Neural cell (in vitro differentiated cells): Measurements from ENCODE around the gene EMC8. TPM values are rescaled to one million over a fixed set of nuclear protein-coding genes. Genes with fewer than 3 reads are reported as not detected.

Experiments
- H2AFZ ChIP-seq: fragments of 200-600, 300-800 bp; sonication (generic), shearing (Covaris generic); 2 replicates; pipeline ENCODE4 v1.6.0; 2014; ENCODE audit warnings: low read depth, mild to moderate bottlenecking, antibody characterized with exemption, low read length, moderate library complexity
- H3F3A ChIP-seq: fragments of 200-600 bp; shearing (Covaris generic); 2 replicates; pipeline ENCODE4 v1.6.1; 2016; ENCODE audit warnings: mild to moderate bottlenecking, moderate library complexity, mixed read lengths, antibody characterized with exemption, low read length; ENCODE audit not compliant: insufficient read depth, poor library complexity, severe bottlenecking
- H3K27ac ChIP-seq: fragments of 200-600, 300-800 bp; sonication (generic), shearing (Covaris generic); 2 replicates; pipeline ENCODE4 v1.5.1; 2014; ENCODE audit warnings: mild to moderate bottlenecking, low read length, moderate library complexity
- H3K27me3 ChIP-seq: fragments of 300-800, 200-600 bp; sonication (generic), shearing (Covaris generic); 2 replicates; pipeline ENCODE4 v1.6.0; 2014; ENCODE audit warnings: mild to moderate bottlenecking, low read depth, low read length, moderate library complexity; ENCODE audit not compliant: insufficient read depth
- H3K36me3 ChIP-seq: fragments of 300-800, 200-600 bp; sonication (generic), shearing (Covaris generic); 2 replicates; pipeline ENCODE4 v1.5.1; 2014; ENCODE audit warnings: mild to moderate bottlenecking, antibody characterized with exemption, low read length, moderate library complexity; ENCODE audit not compliant: insufficient read depth
- H3K4me2 ChIP-seq: fragments of 300-800, 200-600 bp; sonication (generic), shearing (Covaris generic); 2 replicates; pipeline ENCODE4 v1.6.0; 2014; ENCODE audit warnings: mild to moderate bottlenecking, low read length
- H3K4me3 ChIP-seq: fragments of 300-800, 200-600 bp; sonication (generic), shearing (Covaris generic); 2 replicates; pipeline ENCODE4 v1.5.1; 2014; ENCODE audit warnings: mild to moderate bottlenecking, low read length, moderate library complexity
- H3K79me2 ChIP-seq: fragments of 200-600 bp; shearing (Covaris generic); replicated peaks from 2 replicates; pipeline ENCODE4 v1.6.0; 2014; ENCODE audit warnings: mild to moderate bottlenecking, low read length, moderate library complexity; ENCODE audit not compliant: insufficient read depth
- H3K9ac ChIP-seq: fragments of 300-800, 200-600 bp; sonication (generic), shearing (Covaris generic); 2 replicates; pipeline ENCODE4 v1.6.1; 2016; ENCODE audit warnings: mild to moderate bottlenecking, low read length, mixed read lengths
- H3K9me2 ChIP-seq: fragments of 200-600 bp; shearing (Covaris generic); 2 replicates; pipeline ENCODE4 v1.6.1; 2016; ENCODE audit warnings: mild to moderate bottlenecking, low read length, mixed read lengths; ENCODE audit not compliant: insufficient read depth
- H3K9me3 ChIP-seq: fragments of 200-600, 300-800 bp; sonication (generic), shearing (Covaris generic); 2 replicates; pipeline ENCODE4 v1.6.1; 2016; ENCODE audit warnings: mild to moderate bottlenecking, mixed run types, low read length, moderate library complexity, mixed read lengths
- H4K20me1 ChIP-seq: fragments of 200-600 bp; shearing (Covaris generic); 2 replicates; pipeline ENCODE4 v1.6.1; 2016; ENCODE audit warnings: mild to moderate bottlenecking, mixed run types; ENCODE audit not compliant: insufficient read depth
- EP300 ChIP-seq: fragments of 450-650 bp; conservative IDR thresholded peaks from 2 replicates; pipeline ENCODE4 v1.6.1; 2014; ENCODE audit warnings: antibody characterized with exemption, mild to moderate bottlenecking, moderate library complexity; ENCODE audit not compliant: poor library complexity, severe bottlenecking
- EZH2 ChIP-seq: fragments of 200-600, 300-800 bp; shearing (Covaris generic), sonication (generic); IDR thresholded peaks from 2 replicates; pipeline ENCODE4 v1.6.1; 2014; ENCODE audit warnings: antibody characterized with exemption, low read length, borderline replicate concordance, mild to moderate bottlenecking; ENCODE audit not compliant: insufficient read depth, poor library complexity, severe bottlenecking
- MXI1 ChIP-seq: fragments of 450-650 bp; conservative IDR thresholded peaks from 2 replicates; pipeline ENCODE4 v1.6.1; 2014; ENCODE audit warnings: antibody characterized with exemption, mild to moderate bottlenecking; ENCODE audit not compliant: poor library complexity, severe bottlenecking
- POLR2AphosphoS5 ChIP-seq: IDR thresholded peaks from 2 replicates; pipeline ENCODE4 v1.6.1; 2012
- REST ChIP-seq: IDR thresholded peaks from 2 replicates; pipeline ENCODE4 v1.6.1; 2012; ENCODE audit warnings: borderline replicate concordance
- SMC3 ChIP-seq: fragments of 450-650 bp; conservative IDR thresholded peaks from 2 replicates; pipeline ENCODE4 v1.6.1; 2014; ENCODE audit warnings: antibody characterized with exemption, mild to moderate bottlenecking, moderate library complexity; ENCODE audit not compliant: poor library complexity
- TAF1 ChIP-seq: IDR thresholded peaks from 2 replicates; pipeline ENCODE4 v1.6.1; 2012; ENCODE audit warnings: low read depth
- polyA plus RNA-seq: library from polyadenylated mRNA; depleted of rRNA; stranded (reverse); fragments of >200 nt; gene quantifications from 2 replicates; pipeline ENCODE4 v1.2.3, GENCODE V29; 2014

The EMC8 gene
- polyA plus RNA-seq, 1 donor from 2014 or later = 38.9 TPM

DNA sequence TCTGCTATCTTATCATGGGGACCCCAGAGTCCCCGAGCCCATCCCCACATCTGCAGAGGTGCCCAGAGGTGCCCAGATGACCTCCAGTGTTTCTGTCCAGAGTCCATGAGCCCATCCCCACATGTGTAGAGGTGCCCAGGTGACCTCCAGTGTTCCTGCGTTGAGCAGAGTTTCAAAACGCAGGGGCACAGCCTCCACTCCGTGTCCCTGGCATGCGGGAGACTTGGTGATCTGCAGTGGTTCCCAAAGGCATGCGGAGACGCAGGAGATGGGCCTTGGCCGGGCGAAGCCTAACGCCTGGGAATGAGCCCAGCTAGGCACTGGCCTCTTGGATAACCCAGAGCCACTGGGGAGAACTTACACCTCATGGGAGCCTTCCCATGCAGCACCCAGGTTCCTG lies 41.5 kb upstream of the EMC8 start:
- H3K4me2 ChIP-seq = no peak overlapping the region
- H3K27me3 ChIP-seq = no peaks in the 10 kb centered on the region
- no peak overlapping the region for H2AFZ ChIP-seq
- no peaks in the 10 kb centered on the region for H4K20me1 ChIP-seq
- H3K79me2 ChIP-seq = no peaks in the 10 kb centered on the region
- H3K36me3 ChIP-seq = no peaks in the 10 kb centered on the region
- no peaks in the 10 kb centered on the region for H3K9me2 ChIP-seq
- no peaks in the 10 kb centered on the region for H3F3A ChIP-seq
- H3K27ac ChIP-seq = no peak overlapping the region
- no peak overlapping the region for H3K4me3 ChIP-seq
- H3K9me3 ChIP-seq = no peaks in the 10 kb centered on the region
- no peak for TF ChIP-seq TAF1
- TF ChIP-seq EZH2 = no peak
- TF ChIP-seq REST = no peak
- no peak overlapping the region for H3K9ac ChIP-seq

DNA sequence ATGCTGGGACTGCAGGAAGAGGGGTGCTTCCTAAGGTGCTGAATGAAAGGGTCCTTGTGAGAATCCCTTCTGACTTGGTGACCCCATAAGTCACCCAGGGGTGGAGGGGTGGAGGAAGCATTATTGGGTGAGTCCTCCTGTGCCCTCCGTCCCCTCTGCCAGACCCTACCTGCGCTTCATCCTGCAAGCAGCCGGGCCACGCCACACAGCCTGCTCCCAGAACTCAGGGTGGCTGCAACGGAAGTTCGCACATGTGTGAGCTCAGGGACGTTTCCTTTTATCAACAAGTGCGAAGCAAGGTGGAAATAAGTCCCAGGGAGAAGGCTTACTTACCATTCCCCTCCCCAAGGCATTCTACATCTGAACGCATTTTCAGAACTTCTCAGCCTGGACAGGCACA lies 41.1 kb upstream of the EMC8 start:
- no peak overlapping the region for H3K4me2 ChIP-seq
- H3K4me3 ChIP-seq = no peak overlapping the region
- TF ChIP-seq EZH2 = no peak
- H3K9me2 ChIP-seq = no peaks in the 10 kb centered on the region
- H2AFZ ChIP-seq = no peak overlapping the region
- H3F3A ChIP-seq = no peaks in the 10 kb centered on the region
- H3K36me3 ChIP-seq = no peaks in the 10 kb centered on the region
- no peaks in the 10 kb centered on the region for H4K20me1 ChIP-seq
- no peaks in the 10 kb centered on the region for H3K9me3 ChIP-seq
- H3K27me3 ChIP-seq = no peaks in the 10 kb centered on the region
- no peak overlapping the region for H3K27ac ChIP-seq
- no peaks in the 10 kb centered on the region for H3K79me2 ChIP-seq
- no peak overlapping the region for H3K9ac ChIP-seq

- Histone ChIP-seq H3K9ac (no peak overlapping the region), H3K9me2 (no peaks in the 10 kb centered on the region), H3K4me3 (no peak overlapping the region), H3K27ac (no peak overlapping the region), H3K79me2 (no peaks in the 10 kb centered on the region), H4K20me1 (no peaks in the 10 kb centered on the region), H3K4me2 (no peak overlapping the region), H3F3A (no peaks in the 10 kb centered on the region), H3K9me3 (no peaks in the 10 kb centered on the region), H2AFZ (no peak overlapping the region), H3K27me3 (no peaks in the 10 kb centered on the region), H3K36me3 (no peaks in the 10 kb centered on the region)
- TF ChIP-seq SMC3 = no peak
- TF ChIP-seq EZH2 = no peak
- TF ChIP-seq MXI1 = no peak
- no peak for TF ChIP-seq REST
- no peak for TF ChIP-seq POLR2AphosphoS5
- no peak for TF ChIP-seq TAF1
- TF ChIP-seq EP300 = no peak
Measured at GRCh38 chr16:85839681-85840240, 40.4 kb upstream of the EMC8 start.
